ENCODE measurements around the gene INO80B.

The INO80B gene

DNA sequence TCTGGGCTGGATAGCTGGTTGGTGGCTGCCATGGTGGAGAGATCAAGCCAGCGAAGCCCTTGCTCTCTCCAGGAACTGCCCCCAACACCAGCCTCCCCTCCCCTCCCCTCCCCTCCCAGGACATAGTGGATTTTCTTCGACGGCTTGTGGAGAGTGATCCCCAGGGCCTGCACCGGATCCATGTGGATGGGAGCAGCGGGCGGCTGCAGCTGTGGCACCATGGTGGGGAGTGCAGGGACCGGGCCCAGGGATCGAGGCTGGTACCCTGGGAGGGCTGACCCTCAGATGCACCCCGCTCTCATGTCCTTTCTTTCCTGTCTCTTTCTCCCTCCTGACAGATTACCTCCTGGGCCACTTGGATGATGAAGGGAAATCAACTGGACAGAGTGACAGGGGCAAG is 35.0 kb downstream of the INO80B start:
- no peak for DNase-seq (ENCODE audit: low read depth, low spot score)
- TF ChIP-seq, protein P1, sequence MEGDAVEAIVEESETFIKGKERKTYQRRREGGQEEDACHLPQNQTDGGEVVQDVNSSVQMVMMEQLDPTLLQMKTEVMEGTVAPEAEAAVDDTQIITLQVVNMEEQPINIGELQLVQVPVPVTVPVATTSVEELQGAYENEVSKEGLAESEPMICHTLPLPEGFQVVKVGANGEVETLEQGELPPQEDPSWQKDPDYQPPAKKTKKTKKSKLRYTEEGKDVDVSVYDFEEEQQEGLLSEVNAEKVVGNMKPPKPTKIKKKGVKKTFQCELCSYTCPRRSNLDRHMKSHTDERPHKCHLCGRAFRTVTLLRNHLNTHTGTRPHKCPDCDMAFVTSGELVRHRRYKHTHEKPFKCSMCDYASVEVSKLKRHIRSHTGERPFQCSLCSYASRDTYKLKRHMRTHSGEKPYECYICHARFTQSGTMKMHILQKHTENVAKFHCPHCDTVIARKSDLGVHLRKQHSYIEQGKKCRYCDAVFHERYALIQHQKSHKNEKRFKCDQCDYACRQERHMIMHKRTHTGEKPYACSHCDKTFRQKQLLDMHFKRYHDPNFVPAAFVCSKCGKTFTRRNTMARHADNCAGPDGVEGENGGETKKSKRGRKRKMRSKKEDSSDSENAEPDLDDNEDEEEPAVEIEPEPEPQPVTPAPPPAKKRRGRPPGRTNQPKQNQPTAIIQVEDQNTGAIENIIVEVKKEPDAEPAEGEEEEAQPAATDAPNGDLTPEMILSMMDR (IDR thresholded peaks at IDR 0.05; ENCODE audit: insufficient read depth, low read length, missing control alignments), result no peak
- CTCF ChIA-PET, result interaction anchor here (0.8 to 15.3 kb wide), 5 partner anchors 9 to 98 kb away, joined by 3 to 401 read pairs (median 3); no protein-coding TSS in a partner anchor
- no peak overlapping the region for H3K4me3 ChIP-seq (ENCODE audit: low read depth, low read length)
- POLR2A ChIA-PET, result interaction anchor here (1.1 kb wide), 1 partner anchor 9 kb away, joined by 3 read pairs; no protein-coding TSS in a partner anchor

- TF ChIP-seq, protein P1 (IDR thresholded peaks at IDR 0.05; ENCODE audit: insufficient read depth, low read length, missing control alignments), result no peak
- CTCF ChIA-PET, result interaction anchor here (2.7 to 15.3 kb wide), 2 partner anchors 8 to 92 kb away, joined by 22 to 401 read pairs; partner anchors contain the start of genes CCDC142 and TTC31
- no peak for DNase-seq (ENCODE audit: low read depth, low spot score)
- POLR2A ChIA-PET, result no interaction called here
- H3K4me3 ChIP-seq (ENCODE audit: low read depth, low read length), result no peak overlapping the region
Measured at GRCh38 chr2:74491648-74492544, 37.0 kb downstream of the INO80B start.

DNA sequence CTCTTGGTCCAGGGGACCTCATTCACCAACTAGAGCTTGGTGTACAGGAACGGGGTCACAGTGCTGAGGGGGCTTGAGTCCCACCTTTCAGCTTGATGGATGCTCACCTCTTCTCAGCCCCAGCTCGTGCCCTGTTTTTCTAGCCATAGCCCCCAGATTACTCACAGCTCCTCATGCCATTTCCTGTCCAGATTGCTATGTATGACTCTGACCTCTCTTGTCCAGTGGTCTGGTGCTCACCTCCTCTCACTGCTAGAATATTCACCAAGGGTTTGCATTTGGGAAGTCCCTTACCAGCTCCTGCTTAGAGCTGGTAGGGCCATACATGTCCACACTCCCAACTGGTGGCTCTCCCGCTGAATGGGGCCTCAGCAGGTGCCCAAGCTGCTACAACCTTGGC is 38.7 kb downstream of the INO80B start:
- POLR2A ChIA-PET, result interaction anchor here (0.9 to 1.1 kb wide), 2 partner anchors 13 to 21 kb away, joined by 3 read pairs; partner anchors contain the start of genes MRPL53 and PCGF1
- TF ChIP-seq, protein P1 (IDR thresholded peaks at IDR 0.05; ENCODE audit: insufficient read depth, low read length, missing control alignments), result no peak
- no peak overlapping the region for H3K4me3 ChIP-seq (ENCODE audit: low read depth, low read length)
- CTCF ChIA-PET, result interaction anchor here (0.7 to 15.3 kb wide), 4 partner anchors 8 to 90 kb away, joined by 3 to 401 read pairs (median 12); partner anchors contain the start of genes CCDC142 and TTC31
- no peak for DNase-seq (ENCODE audit: low read depth, low spot score)

DNA sequence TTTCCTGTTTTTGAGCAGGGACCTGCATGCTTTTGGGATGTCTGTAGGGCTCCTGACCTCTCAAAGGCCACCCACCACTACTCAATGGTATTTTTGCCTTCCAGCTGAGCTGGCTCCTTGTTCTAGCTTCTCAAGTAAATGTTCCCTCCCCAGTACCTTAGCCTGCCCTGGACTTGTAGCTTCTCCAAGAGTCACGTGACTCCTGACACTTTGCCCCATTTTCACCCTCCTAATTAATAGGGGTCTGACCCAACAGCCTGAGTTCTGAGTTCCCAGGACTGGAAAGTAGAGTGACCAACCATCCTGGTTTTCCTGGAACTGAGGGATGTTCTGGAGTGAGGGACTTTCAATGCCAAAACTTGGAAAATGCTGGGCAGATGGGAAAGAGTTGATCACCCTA is 40.6 kb downstream of the INO80B start:
- TF ChIP-seq, protein P1 (IDR thresholded peaks at IDR 0.05; ENCODE audit: insufficient read depth, low read length, missing control alignments), result no peak
- ChIA-PET POLR2A (no interaction called here), CTCF (interaction anchor here (2.1 kb wide), 1 partner anchor 12 kb away, joined by 6 read pairs; the partner anchor contains the start of genes CCDC142 and TTC31)
- H3K4me3 ChIP-seq (ENCODE audit: low read depth, low read length), result no peak overlapping the region
- DNase-seq (ENCODE audit: low read depth, low spot score), result no peak

DNA sequence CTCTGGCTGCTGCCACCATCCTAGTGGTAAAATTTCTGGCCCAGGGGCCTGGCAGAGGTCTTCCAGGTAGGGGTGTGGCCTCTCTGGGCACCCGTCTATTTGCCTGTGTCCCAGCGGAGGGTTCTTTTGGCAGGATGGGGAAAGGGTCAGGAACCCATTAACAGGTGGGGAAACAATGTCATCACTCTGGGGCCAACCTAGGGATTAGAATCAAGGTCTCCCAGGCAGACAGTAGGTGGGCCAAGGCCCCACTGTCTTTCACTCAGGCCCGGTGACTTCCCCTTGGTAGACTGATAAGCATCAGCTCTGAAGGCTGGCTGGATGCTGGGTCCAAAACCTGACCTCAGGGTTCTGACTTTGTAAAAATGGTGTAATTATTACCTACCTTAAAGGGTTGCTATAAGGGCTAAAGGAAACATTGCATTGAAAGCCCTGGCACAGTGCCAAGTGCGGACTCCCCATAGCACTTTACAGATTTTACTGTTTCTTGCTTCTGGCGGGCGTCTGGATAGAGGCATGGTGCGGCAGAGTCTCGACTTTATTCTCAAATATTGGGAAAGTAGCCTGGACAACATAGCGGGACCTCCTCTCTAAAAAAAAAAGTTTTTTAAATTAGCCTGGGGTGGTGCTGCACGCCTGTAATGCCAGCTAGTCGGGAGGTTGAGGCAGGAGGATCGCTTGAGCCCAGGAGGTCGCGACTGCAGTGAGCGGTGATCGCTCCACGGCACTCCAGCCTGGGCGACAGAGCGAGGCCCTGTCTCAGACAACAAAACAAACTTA is 42.3 kb downstream of the INO80B start:
- ChIA-PET CTCF (interaction anchor here (1.5 to 13.6 kb wide), 3 partner anchors 11 to 90 kb away, joined by 3 to 202 read pairs (median 29); partner anchors contain the start of genes CCDC142, PCGF1 and TTC31), POLR2A (interaction anchor here (1.2 kb wide), 1 partner anchor 25 kb away, joined by 4 read pairs; the partner anchor contains the start of gene MRPL53)
- TF ChIP-seq, protein P1 (IDR thresholded peaks at IDR 0.05; ENCODE audit: insufficient read depth, low read length, missing control alignments), result no peak
- no peak for DNase-seq (ENCODE audit: low read depth, low spot score)
- no peak overlapping the region for H3K4me3 ChIP-seq (ENCODE audit: low read depth, low read length)

Data from AG04449 (cell line).